Measurements from ENCODE around the gene PPP1CB.

The PPP1CB gene

DNA sequence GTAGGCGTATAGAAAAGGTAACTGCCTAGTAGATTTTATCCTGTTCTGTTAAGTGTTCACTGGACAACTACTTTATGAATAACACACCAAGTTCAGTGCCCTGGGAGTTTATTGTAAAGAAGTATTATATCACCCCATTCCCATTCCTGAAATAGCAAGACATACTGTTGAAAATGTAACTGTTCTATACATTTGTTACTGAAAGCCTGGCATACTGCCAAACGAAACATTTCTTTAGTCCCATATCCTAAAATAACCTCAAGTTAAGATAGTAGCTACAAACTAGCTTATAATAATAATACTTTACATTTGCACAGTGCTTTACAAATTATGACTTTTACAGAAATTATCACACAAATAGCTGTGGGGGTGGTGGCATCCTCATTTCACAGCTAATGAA, 84.2 kb downstream of the PPP1CB start:
- intact Hi-C loops (cut with DNase I) = no loop called here
- DNase-seq = no peak

DNA sequence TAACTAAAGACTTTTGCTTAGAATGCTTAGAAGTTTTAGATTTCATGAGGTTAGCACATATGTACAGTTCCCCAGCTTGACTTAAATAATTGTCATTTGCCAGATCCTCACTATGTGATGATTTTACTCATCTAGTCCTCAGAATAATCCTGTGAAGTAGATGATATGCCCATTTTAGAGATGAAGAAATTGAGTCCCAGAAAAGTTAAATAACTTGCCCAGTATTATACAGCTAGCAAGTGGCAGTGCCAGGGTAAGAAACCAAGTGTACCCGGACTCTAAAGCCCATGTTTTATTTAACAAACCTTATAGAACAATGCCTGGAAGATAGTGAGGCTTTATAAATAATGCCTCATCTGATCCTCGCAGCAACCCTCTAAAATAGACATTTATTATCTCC, 87.3 kb downstream of the PPP1CB start:
- intact Hi-C loops (cut with DNase I) = no loop called here
- no peak for DNase-seq

DNA sequence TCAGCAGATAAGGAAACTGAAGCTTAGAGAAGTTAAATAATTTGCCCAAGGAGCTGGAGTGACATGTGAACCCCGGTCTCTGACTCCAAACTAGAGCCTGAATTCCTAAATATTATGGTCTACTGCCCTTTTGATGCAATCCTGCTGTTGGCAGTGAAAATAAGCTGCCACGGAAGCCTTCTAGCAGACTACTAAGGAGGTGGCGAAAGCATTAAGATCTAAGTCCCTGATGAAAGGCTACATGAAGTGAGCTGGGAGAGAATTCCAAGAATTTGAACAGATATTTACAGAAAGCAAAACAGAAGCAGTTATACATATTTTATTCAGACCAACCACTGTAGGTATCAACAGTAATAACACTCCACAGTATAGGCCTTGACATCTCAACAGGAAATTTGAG, 90.4 kb downstream of the PPP1CB start:
- no peak for DNase-seq
- intact Hi-C loops (cut with DNase I) = no loop called here
